ENCODE data around the gene SNRNP200.

The SNRNP200 gene

GRCh38 chr2:96305091-96305978 lies at the start of gene SNRNP200:
Gene SNRNP200 (minus strand): TSS chr2:96305546. CDS start chr2:96305437, 109 bp downstream.
- peak; percentile 91 for DNase-seq

GRCh38 chr2:96354492-96354891 lies 49.1 kb upstream of the SNRNP200 start:
- DNase-seq = no peak

GRCh38 chr2:96353606-96354101 lies 48.3 kb upstream of the SNRNP200 start:
- no peak for DNase-seq

- DNase-seq = no peak
Measured at GRCh38 chr2:96353032-96353561, 47.8 kb upstream of the SNRNP200 start.

- DNase-seq = no peak
Measured at GRCh38 chr2:96347395-96347794, 42.0 kb upstream of the SNRNP200 start.

GRCh38 chr2:96345868-96346462 lies 40.6 kb upstream of the SNRNP200 start:
- DNase-seq = no peak

- no peak for DNase-seq
Measured at GRCh38 chr2:96345438-96345837, 40.1 kb upstream of the SNRNP200 start.

- no peak for DNase-seq
Measured at GRCh38 chr2:96344011-96344410, 38.7 kb upstream of the SNRNP200 start.

- peak; percentile 14 for DNase-seq
Measured at GRCh38 chr2:96342085-96342484, 36.7 kb upstream of the SNRNP200 start.

GRCh38 chr2:96341641-96342040 lies 36.3 kb upstream of the SNRNP200 start:
- no peak for DNase-seq

GRCh38 chr2:96340493-96341414 lies 35.4 kb upstream of the SNRNP200 start:
- no peak for DNase-seq

- DNase-seq = no peak
Measured at GRCh38 chr2:96336873-96337272, 31.5 kb upstream of the SNRNP200 start.

- no peak for DNase-seq
Measured at GRCh38 chr2:96336104-96336775, 30.9 kb upstream of the SNRNP200 start.

GRCh38 chr2:96333708-96334107 lies 28.4 kb upstream of the SNRNP200 start:
- DNase-seq = no peak

GRCh38 chr2:96330407-96330806 lies 25.1 kb upstream of the SNRNP200 start:
- no peak for DNase-seq

- no peak for DNase-seq
Measured at GRCh38 chr2:96329874-96330273, 24.5 kb upstream of the SNRNP200 start.

GRCh38 chr2:96329456-96329855 lies 24.1 kb upstream of the SNRNP200 start:
- DNase-seq = no peak

- DNase-seq = no peak
Measured at GRCh38 chr2:96326990-96327820, 21.9 kb upstream of the SNRNP200 start.

- DNase-seq = no peak
Measured at GRCh38 chr2:96326564-96326963, 21.2 kb upstream of the SNRNP200 start.

- peak; percentile 29 for DNase-seq
Measured at GRCh38 chr2:96325884-96326255, 20.5 kb upstream of the SNRNP200 start.
